GOT3 (cell line): ENCODE measurements around the gene KIAA2012.

Experiments
- DNase-seq: peaks from one replicate; lab custom pipeline; 2025; ENCODE audit warnings: mixed read lengths; lab: John Stamatoyannopoulos, UW

Gene KIAA2012

DNA sequence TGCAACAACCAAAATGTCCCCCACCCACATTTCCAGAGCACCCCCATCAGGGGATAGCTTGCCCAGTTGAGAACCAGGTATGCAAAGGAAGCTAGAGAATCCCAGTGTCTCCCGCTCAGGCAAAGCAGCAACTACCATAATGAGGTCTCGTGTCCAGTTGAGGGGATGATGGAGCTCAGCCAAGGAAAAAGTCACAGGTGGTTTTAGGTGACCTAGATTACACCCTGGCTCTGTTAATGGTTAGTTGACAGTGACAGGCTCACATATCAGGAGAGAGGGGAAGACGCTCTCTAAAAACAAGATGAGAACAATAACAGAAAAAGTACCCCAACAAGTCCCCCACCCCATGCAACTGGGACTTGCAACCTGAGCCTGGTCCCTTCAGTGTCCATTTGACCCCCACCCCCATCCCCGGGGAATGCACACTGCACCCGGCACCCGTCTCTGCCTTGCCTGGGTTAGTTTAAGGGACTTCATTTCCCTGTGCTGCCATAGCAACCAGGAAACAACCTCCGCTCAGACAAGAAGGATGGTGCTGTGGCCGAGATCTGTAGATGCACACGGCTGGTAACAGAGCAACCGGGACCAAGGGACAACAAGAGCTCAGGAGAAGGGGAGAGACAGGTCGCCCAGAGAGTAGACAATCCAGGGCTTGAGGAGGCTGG lies at the start of gene KIAA2012:
TSS of gene KIAA2012 (plus strand) at position 519 of the 665 bp plus-strand sequence. CDS start 373 bp downstream, outside the sequence.
- no peak for DNase-seq

- DNase-seq = no peak
Measured at GRCh38 chr2:202023904-202024266, 49.2 kb upstream of the KIAA2012 start.

- DNase-seq = no peak
Measured at GRCh38 chr2:202024871-202025270, 48.2 kb upstream of the KIAA2012 start.

DNA sequence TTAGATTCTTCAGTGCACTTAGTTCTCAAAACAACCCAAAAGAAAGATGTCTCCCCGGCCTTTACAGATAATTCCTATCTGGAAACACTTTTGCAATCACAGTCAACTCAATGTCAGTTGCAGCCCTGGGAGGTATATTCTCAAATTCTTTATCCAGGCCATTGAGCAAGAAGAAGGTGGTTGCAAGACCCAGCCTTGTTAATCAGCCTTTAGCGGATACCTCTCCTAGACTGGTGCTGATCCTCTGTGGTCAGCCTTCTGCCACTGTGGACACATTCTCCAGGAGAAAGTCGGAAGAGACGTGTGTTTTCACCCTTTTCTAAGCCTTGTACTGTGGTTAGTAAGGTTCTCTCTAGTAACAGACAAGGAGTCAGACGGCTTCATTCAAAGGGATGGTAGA lies 47.2 kb upstream of the KIAA2012 start:
- DNase-seq = no peak

DNA sequence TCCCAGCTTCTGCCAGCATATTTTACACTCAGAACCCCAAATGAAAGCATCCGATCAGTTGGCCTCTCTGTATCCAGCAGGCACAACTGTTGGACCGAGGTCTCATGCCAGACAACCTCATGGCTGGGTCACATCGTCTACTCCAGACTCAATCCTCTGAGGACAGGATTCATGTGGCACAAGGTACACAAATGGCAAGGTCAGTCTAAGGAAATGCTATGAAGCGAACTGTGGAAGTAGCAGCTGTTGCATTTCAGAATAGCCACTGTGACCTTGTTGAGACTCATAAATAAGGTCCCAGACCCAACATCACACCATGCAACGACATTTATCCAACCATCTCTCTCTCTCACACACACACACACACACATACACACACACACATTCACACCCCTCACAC lies 46.5 kb upstream of the KIAA2012 start:
- no peak for DNase-seq

DNA sequence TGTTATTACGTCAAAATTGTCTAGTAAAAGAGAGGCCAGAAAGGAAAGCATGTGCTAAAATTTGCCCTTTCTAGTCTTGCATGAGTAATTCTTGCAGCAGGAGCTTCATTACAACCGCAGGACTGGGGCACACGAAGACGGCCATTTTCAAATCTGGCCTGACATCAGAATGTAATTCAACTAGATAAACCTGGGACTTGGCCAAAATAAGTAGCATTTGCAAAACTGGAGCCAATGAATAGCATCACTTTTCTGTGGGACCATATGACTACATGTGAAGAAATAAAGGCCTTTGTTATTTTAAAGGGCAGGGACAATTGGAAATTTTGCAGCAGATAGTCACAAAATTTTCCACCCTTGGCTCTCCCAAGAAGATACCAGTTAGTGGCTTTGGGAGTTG lies 42.4 kb upstream of the KIAA2012 start:
- no peak for DNase-seq

GRCh38 chr2:202031246-202031951 lies 41.7 kb upstream of the KIAA2012 start:
- DNase-seq = no peak

DNA sequence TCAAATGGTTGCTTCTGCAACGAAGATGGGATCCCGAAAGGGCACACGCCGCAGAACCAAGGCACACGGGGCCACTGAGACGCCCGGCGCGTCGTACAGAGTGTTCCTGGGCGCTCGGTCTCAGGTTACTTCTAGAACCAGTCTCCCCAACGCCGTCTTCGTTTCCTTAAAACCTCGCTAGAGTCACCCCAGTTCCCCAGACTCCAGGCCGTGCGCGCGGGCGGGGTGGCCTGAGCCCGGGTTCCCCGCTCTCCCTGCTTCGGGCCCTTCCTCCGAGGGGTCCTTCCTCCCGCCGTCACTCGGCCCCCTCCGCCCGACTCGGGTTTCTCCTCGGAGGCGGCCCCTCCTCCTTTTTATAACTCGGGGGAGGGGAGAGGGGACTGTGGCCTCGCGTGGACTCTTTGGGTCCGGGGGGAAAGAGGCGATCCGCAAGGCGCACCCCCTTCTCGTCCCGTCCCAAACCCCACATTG lies 40.2 kb upstream of the KIAA2012 start:
- no peak for DNase-seq

DNA sequence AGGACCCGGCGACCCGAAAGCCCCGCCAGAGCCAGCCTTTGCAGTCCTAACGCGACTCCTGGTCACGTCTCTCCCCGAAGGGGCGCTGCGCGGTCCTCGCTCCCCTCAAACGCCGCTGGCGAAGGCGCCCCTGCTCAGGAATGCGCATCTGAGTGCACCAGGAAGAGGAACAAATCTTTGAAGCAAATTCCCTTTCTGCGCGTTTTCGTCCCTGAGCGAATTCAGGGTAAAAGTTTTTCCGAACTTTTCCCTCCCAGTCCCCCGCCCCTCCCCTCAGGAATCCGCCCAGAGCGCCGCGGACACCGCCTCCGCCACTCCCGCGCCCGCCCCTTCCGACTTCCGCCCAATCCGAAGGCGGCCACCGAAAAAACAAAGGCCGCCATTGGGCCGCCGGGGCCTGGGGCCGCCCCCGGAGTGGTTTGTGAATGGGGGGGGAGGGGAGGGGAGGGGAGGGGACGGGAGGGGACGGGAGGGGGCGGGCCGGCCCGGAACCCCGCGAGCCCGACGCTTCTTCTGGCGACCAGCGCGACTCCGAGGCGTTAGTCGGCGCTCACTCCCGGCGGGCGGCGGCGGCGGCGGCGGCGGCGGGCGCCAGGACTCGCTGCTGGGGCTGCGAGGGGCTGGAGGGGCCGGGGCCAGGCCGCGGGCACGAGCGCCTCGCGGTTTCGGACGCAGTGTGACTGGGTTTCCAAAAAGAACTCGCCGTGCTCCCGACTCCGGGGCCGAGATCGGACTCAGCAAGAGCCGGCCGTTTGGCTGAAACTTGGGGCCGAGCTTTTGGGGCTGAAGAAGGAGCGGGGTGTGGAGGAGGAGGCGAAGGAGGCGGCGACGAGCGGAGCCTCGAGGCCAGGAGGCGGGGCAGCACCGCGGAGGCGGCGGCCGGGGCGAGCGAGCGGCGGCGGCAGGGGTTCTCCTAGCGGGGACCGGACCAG lies 39.5 kb upstream of the KIAA2012 start, which contains the start of gene FZD7:
TSS of gene FZD7 (plus strand) at position 539 of the 932 bp plus-strand sequence. CDS start 793 bp downstream, outside the sequence.
- DNase-seq = peak; percentile 68

- DNase-seq = no peak
Measured at GRCh38 chr2:202034249-202035088, 38.6 kb upstream of the KIAA2012 start.

DNA sequence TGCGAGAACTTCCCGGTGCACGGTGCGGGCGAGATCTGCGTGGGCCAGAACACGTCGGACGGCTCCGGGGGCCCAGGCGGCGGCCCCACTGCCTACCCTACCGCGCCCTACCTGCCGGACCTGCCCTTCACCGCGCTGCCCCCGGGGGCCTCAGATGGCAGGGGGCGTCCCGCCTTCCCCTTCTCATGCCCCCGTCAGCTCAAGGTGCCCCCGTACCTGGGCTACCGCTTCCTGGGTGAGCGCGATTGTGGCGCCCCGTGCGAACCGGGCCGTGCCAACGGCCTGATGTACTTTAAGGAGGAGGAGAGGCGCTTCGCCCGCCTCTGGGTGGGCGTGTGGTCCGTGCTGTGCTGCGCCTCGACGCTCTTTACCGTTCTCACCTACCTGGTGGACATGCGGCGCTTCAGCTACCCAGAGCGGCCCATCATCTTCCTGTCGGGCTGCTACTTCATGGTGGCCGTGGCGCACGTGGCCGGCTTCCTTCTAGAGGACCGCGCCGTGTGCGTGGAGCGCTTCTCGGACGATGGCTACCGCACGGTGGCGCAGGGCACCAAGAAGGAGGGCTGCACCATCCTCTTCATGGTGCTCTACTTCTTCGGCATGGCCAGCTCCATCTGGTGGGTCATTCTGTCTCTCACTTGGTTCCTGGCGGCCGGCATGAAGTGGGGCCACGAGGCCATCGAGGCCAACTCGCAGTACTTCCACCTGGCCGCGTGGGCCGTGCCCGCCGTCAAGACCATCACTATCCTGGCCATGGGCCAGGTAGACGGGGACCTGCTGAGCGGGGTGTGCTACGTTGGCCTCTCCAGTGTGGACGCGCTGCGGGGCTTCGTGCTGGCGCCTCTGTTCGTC lies 37.7 kb upstream of the KIAA2012 start:
- DNase-seq = peak; percentile 26

DNA sequence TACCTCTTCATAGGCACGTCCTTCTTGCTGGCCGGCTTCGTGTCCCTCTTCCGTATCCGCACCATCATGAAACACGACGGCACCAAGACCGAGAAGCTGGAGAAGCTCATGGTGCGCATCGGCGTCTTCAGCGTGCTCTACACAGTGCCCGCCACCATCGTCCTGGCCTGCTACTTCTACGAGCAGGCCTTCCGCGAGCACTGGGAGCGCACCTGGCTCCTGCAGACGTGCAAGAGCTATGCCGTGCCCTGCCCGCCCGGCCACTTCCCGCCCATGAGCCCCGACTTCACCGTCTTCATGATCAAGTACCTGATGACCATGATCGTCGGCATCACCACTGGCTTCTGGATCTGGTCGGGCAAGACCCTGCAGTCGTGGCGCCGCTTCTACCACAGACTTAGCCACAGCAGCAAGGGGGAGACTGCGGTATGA lies 37.1 kb upstream of the KIAA2012 start:
- DNase-seq = no peak

DNA sequence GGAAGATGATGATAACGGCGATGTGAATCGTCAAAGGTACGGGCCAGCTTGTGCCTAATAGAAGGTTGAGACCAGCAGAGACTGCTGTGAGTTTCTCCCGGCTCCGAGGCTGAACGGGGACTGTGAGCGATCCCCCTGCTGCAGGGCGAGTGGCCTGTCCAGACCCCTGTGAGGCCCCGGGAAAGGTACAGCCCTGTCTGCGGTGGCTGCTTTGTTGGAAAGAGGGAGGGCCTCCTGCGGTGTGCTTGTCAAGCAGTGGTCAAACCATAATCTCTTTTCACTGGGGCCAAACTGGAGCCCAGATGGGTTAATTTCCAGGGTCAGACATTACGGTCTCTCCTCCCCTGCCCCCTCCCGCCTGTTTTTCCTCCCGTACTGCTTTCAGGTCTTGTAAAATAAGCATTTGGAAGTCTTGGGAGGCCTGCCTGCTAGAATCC lies 36.4 kb upstream of the KIAA2012 start:
- DNase-seq = no peak

- no peak for DNase-seq
Measured at GRCh38 chr2:202037086-202037485, 36.0 kb upstream of the KIAA2012 start.

DNA sequence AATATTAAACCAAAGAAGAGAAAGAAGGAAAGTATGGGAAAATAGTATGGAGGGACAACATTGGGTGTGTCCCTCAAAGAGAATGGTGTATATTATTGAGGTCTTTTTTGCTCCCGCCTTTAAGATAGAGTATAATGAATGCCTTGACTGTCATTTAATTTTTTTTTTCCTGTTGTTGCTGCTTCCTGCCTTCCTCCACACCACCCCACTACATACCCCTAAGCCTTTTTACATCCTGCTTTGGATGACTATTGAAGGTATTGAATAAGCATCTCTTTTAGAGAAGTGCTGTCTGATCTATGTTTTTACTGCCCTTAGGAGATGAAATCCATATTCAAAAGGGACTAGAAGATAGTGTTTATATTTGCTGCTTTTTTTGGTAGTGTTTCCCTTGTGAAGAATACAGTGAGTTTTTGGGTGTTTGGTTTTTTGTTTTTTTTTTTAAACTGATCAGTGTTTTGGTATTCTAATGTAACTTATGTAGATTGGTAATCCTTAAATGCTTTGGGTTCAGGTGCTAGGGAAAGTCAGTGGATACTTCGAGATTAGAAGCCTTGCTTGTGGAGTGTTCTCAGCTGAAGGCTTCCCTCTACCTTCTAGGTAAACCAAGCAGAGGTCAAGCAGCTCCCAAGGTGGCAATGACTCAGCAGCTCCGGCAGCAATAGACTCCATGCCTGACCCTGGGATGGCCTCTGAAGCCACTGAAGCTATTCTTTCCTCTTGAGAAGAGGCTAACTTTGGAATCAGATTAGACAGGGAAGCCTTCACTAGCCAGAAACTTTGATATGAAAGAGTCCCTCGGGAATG lies 34.4 kb upstream of the KIAA2012 start:
- no peak for DNase-seq

GRCh38 chr2:202039278-202040078 lies 33.6 kb upstream of the KIAA2012 start:
- no peak for DNase-seq

DNA sequence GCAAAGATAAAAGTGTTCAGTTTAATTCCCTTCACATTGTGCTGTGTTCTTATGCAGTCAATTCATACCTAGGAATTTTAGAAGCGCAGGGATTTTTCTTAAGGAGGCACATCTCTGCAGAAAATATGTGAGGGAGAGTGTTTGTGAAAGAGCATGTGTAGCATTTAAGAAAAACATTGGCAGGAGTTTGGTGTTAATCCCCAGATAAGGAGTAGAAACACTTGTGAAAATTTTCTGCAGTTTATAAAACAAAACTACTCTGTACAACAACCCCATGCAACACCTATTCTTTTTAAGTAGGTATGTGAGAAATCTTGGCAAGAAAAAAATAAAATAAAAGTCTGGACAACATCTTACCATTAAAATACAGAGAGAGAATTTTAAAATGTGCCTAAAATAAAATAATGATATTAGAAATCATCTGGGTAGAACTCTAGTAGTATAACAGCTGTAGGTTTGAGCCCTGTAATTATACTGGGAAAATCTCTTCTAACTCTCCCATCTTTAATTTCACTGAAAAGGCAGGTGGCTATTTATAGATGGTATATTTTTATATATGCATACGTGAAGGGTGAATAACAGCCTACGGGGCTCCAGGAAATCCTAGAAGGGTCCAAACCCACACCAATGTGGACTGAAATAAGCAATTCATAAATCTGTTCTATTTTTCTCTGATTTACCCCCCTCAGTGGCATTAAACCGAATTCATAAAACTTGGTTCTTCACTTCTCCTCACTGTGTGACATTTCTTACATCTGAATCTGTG lies 32.8 kb upstream of the KIAA2012 start:
- DNase-seq = no peak

DNA sequence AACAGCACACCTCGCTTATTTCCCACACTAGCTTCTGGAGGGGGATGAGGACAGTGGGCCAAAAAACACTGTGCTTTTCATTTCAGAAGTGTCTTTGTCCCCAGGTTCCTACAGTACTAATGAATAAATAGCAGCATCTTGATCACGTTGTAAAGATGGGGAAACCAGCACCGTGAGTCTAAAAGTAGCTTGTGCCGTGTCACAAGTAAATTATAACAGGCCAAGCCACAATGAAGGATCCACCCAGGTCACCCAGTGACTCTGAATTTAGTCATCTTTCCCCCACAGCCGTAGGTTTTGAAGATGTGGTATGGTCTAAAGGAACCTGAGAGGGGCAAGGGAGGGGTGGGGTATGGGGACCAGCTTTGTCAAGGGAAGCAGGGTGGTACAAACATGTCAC lies 30.6 kb upstream of the KIAA2012 start:
- no peak for DNase-seq
